ENCODE data around the gene HAS3.

Gene HAS3

GRCh38 chr16:69115837-69116236, 10.4 kb downstream of the HAS3 start:
- no peak for DNase-seq (ENCODE audit: low read depth)
- no peak overlapping the region for H3K4me3 ChIP-seq (ENCODE audit: low read depth, low read length)
- no peak for TF ChIP-seq CTCF (IDR thresholded peaks at IDR 0.05; ENCODE audit: insufficient read depth, low read depth, low read length, missing control alignments)

- no peak for DNase-seq (ENCODE audit: low read depth)
- TF ChIP-seq CTCF (IDR thresholded peaks at IDR 0.05; ENCODE audit: insufficient read depth, low read depth, low read length, missing control alignments) = no peak
- H3K4me3 ChIP-seq (ENCODE audit: low read depth, low read length) = no peak overlapping the region
Measured at GRCh38 chr16:69116256-69116875, 10.9 kb downstream of the HAS3 start.

DNA sequence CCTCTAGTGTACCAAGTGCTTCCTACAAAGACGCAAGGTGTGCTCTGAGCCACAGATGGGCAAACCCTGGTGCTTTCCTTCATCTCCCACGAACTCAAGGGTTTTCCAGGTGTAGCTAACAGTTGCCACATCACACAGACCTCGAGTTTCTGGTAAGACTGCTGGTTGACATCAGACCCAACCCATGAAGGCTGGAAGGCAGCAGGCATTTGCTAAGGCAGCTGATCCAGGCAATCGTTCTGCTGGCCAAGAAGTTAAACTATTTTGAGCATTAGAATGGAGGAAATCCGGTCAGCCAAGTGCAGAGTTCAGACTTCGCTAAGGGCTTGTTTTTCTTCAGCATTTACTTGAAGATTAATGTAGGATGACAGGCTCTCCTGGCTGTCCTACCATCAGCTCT, 11.5 kb downstream of the HAS3 start:
- TF ChIP-seq CTCF (IDR thresholded peaks at IDR 0.05; ENCODE audit: insufficient read depth, low read depth, low read length, missing control alignments) = no peak
- no peak overlapping the region for H3K4me3 ChIP-seq (ENCODE audit: low read depth, low read length)

DNA sequence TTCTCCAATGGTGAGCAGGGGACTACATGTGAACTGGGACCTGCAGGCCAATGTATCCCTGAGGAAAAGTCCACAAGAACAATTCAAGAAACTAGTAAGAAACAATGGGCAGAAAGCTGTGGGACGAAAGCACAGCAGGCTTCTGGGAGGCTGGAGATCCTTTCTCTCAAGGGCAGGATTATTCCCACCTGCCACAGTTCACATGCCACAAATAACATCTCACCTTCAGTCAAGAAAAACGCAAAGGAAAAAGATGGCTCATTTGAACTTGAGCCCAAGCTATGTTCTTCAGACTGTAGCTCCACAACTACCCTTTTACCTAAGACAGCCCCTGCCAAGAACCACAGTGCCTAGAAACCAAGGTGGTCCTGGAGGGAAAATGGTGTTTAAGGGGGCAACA, 13.0 kb downstream of the HAS3 start:
- no peak for TF ChIP-seq CTCF (IDR thresholded peaks at IDR 0.05; ENCODE audit: insufficient read depth, low read depth, low read length, missing control alignments)
- DNase-seq (ENCODE audit: low read depth) = no peak
- no peak overlapping the region for H3K4me3 ChIP-seq (ENCODE audit: low read depth, low read length)

More for the DNA sequence above, 11.5 kb downstream of the HAS3 start:
- no peak for DNase-seq (ENCODE audit: low read depth)

- H3K4me3 ChIP-seq (ENCODE audit: low read depth, low read length) = no peak overlapping the region
- TF ChIP-seq CTCF (IDR thresholded peaks at IDR 0.05; ENCODE audit: insufficient read depth, low read depth, low read length, missing control alignments) = no peak
- no peak for DNase-seq (ENCODE audit: low read depth)
Measured at GRCh38 chr16:69118994-69119393, 13.5 kb downstream of the HAS3 start.

DNA sequence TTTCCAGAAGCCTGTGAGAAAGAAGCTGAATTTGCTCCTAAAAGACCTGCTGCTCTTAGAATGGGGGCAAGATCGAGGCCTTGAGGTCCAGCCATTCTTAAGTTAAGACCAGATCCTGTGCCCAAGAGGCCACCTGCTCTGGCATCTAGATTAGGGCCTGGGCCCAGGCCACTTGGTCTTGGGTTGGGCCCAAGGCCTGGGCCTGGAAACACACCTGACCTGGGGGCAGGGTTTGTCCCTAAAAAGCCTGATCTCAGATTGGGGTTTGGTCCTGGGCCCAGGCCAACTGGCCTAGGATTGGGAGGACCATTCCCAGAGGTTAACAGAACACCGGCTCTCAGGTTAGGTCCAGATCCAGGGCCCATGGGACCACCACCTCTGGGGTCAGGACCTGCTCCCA, 14.1 kb downstream of the HAS3 start:
- H3K4me3 ChIP-seq (ENCODE audit: low read depth, low read length) = no peak overlapping the region
- DNase-seq (ENCODE audit: low read depth) = no peak
- no peak for TF ChIP-seq CTCF (IDR thresholded peaks at IDR 0.05; ENCODE audit: insufficient read depth, low read depth, low read length, missing control alignments)

- no peak for TF ChIP-seq CTCF (IDR thresholded peaks at IDR 0.05; ENCODE audit: insufficient read depth, low read depth, low read length, missing control alignments)
- no peak for DNase-seq (ENCODE audit: low read depth)
- H3K4me3 ChIP-seq (ENCODE audit: low read depth, low read length) = no peak overlapping the region
Measured at GRCh38 chr16:69120096-69120664, 14.7 kb downstream of the HAS3 start.

Measured in GM12865 (cell line).